T1000 (cell line): Measurements from ENCODE around the gene STX8.
A peak's percentile ranks its signal among the peaks of the same experiment; 100 is the strongest.

Source experiments
- DNase-seq: peaks from one replicate; lab custom pipeline; 2025; ENCODE audit warnings: mixed read lengths; lab: John Stamatoyannopoulos, UW

The STX8 gene

GRCh38 chr17:9239793-9240658 is 335.6 kb downstream of the STX8 start:
- peak; percentile 16 for DNase-seq

- DNase-seq: no peak
These were observed 336.3 kb downstream of the STX8 start for GRCh38 chr17:9239246-9239792.

GRCh38 chr17:9238340-9239245 is 337.0 kb downstream of the STX8 start:
- no peak for DNase-seq

GRCh38 chr17:9237661-9238301 is 337.8 kb downstream of the STX8 start:
- DNase-seq: no peak

GRCh38 chr17:9237053-9237410 is 338.6 kb downstream of the STX8 start:
- no peak for DNase-seq

GRCh38 chr17:9236286-9237052 is 339.2 kb downstream of the STX8 start:
- DNase-seq: no peak

- DNase-seq: no peak
These were observed 340.3 kb downstream of the STX8 start for GRCh38 chr17:9235346-9235745.

- DNase-seq: no peak
These were observed 341.2 kb downstream of the STX8 start for GRCh38 chr17:9234389-9234945.

- no peak for DNase-seq
These were observed 341.9 kb downstream of the STX8 start for GRCh38 chr17:9233761-9234160.

- no peak for DNase-seq
These were observed 342.4 kb downstream of the STX8 start for GRCh38 chr17:9233271-9233599.

GRCh38 chr17:9232591-9233270 is 342.9 kb downstream of the STX8 start:
- no peak for DNase-seq

GRCh38 chr17:9232155-9232475 is 343.5 kb downstream of the STX8 start:
- no peak for DNase-seq

- DNase-seq: no peak
These were observed 344.0 kb downstream of the STX8 start for GRCh38 chr17:9231449-9232154.

- DNase-seq: no peak
These were observed 344.8 kb downstream of the STX8 start for GRCh38 chr17:9230861-9231260.

- DNase-seq: no peak
These were observed 345.3 kb downstream of the STX8 start for GRCh38 chr17:9230346-9230745.

- no peak for DNase-seq
These were observed 345.8 kb downstream of the STX8 start for GRCh38 chr17:9229826-9230201.

GRCh38 chr17:9229160-9229825 is 346.3 kb downstream of the STX8 start:
- no peak for DNase-seq

GRCh38 chr17:9228408-9229159 is 347.0 kb downstream of the STX8 start:
- no peak for DNase-seq
